WI38 (cell line): ENCODE data around the gene CYP27A1.

Source experiments
- H3K4me3 ChIP-seq: 2 replicates; pipeline ENCODE4 v1.5.1; 2011; ENCODE audit warnings: low read depth, mild to moderate bottlenecking, control low read depth, low read length
- TF ChIP-seq, protein P1 (sequence below): IDR thresholded peaks from 2 replicates; pipeline ENCODE4 v1.5.1; 2012; ENCODE audit warnings: low read depth, mild to moderate bottlenecking, control low read depth, low read length

The CYP27A1 gene

DNA sequence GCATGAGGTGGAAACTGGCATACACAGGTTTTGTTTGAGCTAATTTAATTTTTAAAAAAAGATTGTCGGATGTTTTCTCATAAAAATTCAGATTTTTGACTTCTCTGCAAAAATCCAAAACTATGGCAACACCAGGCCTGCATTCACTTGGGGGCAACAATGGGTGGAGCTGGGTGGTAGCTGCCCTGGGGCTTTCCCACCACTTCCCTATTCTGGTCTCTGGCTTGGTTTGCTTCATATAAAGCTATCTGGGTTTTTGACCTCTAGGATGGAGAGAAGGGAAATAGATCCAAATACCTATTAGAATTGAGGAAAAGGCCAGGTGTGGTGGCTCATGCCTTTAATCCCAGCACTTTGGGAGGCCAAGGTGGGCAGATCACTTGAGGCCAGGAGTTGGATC lies 5.5 kb upstream of the CYP27A1 start:
- H3K4me3 ChIP-seq = no peak overlapping the region
- TF ChIP-seq, protein P1, sequence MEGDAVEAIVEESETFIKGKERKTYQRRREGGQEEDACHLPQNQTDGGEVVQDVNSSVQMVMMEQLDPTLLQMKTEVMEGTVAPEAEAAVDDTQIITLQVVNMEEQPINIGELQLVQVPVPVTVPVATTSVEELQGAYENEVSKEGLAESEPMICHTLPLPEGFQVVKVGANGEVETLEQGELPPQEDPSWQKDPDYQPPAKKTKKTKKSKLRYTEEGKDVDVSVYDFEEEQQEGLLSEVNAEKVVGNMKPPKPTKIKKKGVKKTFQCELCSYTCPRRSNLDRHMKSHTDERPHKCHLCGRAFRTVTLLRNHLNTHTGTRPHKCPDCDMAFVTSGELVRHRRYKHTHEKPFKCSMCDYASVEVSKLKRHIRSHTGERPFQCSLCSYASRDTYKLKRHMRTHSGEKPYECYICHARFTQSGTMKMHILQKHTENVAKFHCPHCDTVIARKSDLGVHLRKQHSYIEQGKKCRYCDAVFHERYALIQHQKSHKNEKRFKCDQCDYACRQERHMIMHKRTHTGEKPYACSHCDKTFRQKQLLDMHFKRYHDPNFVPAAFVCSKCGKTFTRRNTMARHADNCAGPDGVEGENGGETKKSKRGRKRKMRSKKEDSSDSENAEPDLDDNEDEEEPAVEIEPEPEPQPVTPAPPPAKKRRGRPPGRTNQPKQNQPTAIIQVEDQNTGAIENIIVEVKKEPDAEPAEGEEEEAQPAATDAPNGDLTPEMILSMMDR = no peak

DNA sequence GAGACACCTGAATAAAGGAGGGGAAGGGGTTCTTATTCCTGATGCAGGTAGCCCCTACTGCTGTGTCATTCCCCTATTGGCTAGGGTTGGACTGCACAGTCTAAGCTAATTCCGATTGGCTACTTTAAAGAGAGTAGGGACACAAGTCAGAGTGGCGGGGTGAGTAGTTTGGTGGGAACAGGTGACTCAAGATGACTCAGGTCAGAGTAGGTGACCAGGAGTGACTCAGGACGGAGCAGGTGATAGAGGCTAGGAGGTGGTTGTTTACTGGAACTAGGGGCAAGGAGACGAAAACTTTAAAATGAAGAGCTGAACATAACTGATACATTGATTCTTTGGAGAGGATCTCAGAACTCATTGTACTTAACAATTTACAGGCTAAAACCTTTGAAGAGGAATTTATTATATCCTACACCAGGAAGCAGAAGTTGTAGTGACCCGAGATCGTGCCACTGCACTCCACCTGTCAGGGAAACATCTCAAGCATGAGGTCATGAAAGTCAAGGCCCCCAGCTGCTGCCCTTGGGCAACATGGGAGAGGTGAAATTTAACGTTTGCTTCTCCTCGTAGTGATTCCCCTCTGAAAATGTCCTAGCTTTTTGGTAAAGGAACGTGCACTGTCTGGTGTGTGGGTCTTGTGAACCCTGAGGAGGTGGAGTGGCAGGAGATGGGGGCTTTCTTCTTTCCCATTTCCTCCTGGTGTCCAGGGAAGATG lies 4.5 kb upstream of the CYP27A1 start:
- no peak overlapping the region for H3K4me3 ChIP-seq
- TF ChIP-seq, protein P1 = no peak

DNA sequence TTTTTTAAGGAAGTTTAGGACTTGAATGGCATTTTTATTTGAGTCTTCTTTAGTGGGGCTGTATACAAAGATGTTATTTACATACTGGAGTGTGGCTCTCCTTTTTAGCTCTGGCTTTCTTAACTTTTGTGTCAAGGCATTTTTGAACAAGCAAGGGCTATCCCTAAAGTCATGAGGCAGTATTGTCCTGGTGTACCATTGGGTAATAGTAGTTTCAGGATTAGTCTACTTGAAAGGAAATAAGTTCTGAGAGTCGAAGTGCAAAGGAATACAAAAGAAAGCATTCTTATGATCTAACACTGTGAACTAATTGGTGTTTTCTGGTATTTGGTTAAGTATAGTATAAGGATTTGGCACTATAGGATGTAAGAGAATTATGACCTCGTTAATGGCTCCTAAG lies 1.9 kb upstream of the CYP27A1 start:
- TF ChIP-seq, protein P1 = no peak
- H3K4me3 ChIP-seq = no peak overlapping the region

DNA sequence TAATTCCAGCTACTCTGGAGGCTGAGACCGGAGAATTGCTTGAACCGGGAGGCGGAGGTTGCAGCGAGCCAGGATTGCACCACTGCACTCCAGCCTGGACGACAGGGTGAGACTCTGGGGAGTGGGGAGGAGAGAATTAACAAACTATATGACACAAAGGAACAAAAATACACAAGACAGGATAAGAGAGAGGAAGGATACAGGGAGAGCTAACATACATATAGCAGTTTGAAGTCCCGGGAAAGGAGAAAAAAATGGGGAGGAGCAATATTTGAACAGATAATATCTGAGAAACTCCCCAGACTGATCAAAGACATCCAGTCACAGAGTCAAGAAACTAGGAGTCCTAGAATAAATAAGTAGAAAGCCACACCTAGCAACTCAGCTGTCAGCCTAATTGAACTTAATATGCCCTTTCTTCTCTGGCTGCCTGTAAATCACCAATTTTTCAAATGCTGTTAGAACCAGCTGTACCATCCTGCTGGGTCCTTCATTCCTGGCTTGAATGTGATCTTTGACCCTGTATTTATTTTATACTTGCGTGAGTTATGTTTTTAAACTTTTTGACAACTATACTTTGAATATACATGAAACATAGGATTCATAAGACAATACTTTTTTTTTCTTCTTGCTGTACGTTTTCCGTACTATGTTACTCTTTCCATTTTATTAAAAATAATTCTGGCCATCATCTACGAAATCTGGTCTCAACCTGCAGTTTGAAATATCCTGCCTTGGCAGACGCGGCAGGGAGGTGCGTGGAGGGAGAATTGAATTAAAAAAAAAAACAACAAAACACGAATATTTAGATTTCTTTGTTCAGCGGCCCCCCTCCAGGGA lies 876 bp upstream of the CYP27A1 start:
- peak overlapping the region; percentile 61 for H3K4me3 ChIP-seq
- TF ChIP-seq, protein P1 = no peak

DNA sequence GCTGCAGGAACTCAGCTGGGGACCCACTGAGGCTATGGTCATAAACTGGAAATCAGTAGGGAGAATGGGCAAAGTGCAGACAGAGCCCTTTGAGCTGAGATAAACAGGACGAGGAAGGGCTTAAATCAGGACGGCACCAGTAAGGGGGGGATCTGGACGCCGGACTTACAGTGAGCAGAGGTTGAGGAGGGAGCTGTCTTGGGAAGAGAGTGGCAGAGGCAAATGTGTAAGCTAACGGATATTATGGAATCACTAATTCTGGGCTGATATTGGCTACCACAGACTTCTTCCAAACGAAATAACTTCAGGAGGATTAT lies 539 bp downstream of the CYP27A1 start:
- H3K4me3 ChIP-seq = peak overlapping the region; percentile 61

DNA sequence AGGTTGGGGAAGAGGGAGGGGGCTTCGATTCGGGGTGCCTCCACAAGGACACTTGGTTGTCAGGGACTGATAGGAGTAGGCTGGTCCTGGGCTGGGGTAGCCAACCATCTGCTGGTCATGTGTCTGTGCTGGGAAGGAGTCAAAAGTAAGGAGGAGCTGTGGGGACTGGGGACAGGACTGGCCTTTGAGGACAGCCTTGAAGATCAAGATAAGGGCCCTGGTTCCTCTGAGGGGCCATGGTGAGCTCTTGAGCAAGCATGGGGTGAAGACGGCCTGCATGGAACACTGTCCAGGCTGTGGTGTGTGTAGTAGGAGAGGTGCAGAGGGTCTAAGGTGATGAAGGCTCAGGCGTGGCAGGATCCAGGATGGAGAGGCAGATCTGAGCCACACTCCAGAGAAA lies 1.7 kb downstream of the CYP27A1 start:
- H3K4me3 ChIP-seq = no peak overlapping the region
- TF ChIP-seq, protein P1 = no peak

More for the DNA sequence above, 539 bp downstream of the CYP27A1 start:
- TF ChIP-seq, protein P1 = no peak

DNA sequence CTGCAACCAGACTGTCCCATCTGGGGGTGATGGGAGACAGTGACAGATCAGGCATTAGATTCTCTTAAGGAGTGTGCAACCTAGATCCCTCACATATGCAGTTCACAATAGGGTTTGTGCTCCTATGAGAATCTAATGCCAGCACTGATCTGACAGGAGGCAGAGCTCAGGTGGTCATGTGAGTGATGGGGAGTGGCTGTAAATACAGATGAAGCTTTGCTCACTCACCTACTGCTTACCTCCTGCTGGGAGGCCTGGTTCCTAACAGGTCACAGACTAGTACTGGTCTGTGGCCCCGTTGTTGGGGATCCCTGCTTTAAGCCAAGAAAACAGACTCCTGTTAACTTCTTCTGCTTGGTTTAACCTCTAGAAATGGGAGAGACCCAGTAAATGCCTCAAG lies 3.2 kb downstream of the CYP27A1 start:
- no peak overlapping the region for H3K4me3 ChIP-seq
- TF ChIP-seq, protein P1 = no peak
